Stimulated activated CD4-positive, alpha-beta T cell treated with anti-CD3 and anti-CD28 coated beads, Interleukin-2, amount 100 ng/mL, for 24 hours (primary cell): ENCODE results near the gene POGLUT2.
"Not testable (repeated sequence)": the region's sequence is repeated elsewhere in the genome, so short reads cannot be mapped to it uniquely, and the experiment has no call there.

Experiments used
- DNase-seq, 2 donors: peaks; one replicate each; pipeline ENCODE4 v3.0.0-alpha.2; 2020

POGLUT2 gene

DNA sequence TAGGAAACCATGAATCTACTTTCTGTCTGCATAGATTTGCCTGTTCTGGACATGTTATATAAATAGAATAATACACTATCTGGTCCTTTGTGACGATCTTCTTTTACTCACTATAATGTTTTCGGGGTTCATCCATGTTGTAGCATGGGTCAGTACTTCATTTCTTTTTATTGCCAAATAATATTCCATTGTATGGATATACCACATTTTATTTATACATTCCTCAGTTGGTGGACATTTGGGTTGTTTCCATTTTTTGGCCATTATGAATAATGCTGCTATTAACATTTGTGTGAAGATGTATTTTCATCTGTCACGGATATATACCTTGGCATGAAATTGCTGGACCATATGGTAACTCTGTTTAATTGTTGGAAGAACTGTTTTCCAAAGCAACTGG, 6.9 kb upstream of the POGLUT2 start:
- no peak for DNase-seq

DNA sequence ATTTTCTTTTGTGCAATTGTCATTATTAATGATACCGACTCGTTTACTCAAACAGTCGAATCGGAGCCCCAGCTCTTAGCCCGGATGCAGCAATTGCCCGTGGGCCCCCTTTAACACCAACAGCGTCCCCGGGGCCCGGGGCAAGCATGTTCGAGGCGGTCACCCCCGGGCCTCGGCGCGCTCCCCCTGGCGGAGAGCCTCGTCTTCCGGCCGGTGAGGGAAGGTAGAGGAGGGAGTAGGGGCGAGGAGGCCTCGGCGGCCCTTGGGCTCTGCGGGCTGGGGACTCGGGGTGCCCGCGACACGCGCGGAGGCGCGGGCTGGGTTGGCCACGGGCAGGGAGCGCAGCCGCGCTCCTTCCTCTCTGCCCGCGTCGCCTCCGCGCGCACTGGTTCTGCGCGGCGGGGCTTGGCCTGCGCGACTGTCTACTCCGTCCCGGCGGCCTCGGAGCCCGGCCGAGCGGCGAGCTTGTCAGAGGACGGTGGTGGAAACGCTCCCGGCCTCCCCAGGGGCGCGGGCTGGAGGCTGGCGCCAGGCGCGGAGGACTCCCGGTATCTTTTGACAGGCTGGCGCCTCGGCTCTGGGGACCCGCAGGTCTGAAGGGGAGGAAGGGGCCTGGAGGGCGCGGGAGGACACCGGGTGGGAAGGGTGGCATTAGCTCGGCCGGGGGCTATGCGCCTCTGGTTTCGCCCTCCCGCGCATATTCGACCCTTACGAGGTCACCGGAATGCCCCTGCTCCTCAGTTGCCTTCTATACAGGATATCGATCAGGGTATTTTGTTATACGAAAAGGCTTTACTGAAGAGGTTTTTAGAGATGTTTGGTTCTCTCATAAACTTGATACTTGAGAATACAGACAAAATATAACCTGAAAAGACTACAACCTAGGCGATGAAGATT, 1.6 kb upstream of the POGLUT2 start:
- peak; percentile 87 to 88 for DNase-seq

DNA sequence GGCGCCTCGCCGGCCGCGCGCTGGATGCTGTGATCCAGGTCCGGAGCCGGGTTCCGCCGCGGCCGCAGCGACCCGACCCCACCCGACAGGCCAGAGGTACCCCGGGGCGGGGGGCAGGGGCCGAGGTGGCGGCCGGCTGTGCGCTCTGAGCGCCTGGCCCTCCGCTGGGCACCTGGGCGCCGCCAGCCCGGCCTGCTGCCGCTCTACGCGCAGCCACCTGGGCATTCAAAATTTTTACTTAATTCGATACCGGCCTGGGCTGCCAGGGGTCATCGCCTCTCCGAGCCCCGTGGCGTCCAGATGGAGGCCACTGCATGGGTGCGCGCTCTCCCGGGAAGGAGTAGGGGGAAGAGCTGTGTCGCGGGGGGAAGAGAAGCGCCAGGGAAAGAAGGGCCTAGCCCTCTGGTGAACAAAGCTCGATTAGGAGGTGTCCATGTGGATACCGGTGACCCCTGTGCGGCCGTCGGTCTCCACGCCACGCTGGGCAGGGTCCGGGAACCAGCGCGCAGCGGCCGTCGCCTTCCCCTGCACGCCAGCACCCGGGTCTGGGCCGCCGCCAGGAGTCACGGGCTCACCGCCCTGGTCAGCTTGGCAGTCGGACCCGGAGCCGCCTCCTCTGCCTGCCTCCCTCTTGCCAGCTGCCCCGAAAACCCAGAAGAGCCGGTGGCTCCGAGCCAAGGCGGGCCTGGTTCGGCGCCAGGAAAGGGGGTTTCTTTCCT, 809 bp upstream of the POGLUT2 start:
- DNase-seq: peak in 1 of 2 donors; percentile 19

DNA sequence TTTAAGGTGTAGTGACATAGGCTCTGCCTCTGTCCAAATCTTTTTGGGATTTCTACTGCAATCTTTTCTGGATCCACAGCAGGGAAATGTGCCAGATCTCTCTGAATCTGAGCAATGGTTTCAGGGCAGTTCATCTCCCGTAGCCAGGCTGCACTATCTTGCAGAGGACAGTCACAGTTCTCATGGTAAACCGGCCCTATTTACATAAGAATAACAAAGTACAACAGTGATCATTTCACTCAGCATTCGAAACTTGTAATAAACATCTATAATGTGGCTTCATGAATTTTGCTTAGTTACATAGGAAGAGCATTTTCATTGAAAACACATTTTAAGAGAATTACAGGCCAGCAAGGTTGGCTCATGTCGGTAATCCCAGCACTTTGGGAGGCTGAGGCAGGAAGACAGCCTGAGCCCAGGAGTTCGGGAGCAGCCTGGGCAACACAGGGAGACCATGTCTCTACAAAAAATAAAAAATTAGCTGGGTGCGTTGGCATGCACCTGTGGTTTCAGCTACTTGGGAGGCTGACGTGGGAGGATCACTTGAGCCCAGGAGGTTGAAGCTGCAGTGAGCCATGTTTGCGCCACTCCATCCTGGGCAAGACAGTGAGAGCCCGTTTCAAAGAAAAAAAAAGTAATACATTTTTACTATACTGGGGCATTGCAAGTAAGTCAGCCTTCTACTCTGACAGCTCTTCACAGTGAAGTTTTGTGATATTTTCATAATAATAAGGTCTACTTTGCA, 5.0 kb downstream of the POGLUT2 start:
- no peak for DNase-seq

DNA sequence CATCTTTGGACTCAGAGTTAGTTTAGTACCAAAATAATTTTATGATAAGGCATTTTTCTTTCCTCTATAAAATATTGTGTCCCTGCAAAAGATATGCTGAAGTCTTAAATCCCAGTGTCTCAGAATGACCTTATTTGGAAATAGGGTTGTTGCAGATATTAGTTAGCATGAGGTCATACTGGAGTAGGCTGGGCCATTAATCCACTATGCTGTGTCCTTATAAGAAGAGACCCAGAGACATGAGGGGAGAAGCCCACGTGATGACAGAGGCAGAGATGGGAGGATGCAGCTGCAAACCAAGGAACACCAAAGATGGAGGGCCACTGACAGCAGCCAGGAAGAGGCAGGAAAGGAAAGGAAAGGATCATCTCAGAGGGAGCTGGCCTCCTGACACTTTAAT, 6.4 kb downstream of the POGLUT2 start:
- DNase-seq: no peak

DNA sequence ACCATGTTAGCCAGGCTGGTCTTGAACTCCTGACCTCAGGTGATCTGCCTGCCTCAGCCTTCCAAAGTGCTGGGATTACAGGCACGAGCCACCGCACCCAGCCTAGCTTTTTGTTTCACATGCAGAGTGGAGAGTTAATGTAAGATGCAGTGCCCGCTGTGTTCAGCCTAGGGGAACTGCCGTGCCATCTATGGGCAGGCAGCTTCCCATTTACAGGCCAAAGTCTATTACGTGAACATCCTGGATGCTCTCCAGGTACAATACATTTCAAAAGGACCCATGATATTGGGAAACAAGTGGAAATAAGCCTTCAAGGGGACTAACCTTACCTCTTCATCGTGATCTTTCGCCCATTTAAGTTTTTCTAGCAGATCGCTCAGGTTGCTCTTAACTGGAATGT, 10.1 kb downstream of the POGLUT2 start:
- DNase-seq: no peak

DNA sequence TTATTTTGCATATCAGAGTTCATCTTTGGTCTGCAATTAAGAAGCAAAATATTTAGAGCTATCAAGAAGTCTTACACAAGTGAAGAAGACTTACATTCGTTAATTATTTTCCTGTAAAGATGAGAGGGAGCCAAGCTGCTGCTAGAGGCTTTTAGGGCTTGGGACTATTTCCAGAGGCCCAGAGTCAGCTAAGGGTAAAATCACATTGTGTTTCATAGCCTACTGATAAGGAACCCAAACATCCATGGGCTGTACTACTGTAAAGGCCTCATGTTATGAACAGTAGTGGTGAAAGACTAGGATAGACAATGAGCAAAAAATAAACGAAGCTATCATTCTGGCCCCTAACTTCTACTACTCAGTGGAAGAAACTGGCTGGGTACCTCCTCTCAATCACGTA, 14.3 kb downstream of the POGLUT2 start:
- no peak for DNase-seq

DNA sequence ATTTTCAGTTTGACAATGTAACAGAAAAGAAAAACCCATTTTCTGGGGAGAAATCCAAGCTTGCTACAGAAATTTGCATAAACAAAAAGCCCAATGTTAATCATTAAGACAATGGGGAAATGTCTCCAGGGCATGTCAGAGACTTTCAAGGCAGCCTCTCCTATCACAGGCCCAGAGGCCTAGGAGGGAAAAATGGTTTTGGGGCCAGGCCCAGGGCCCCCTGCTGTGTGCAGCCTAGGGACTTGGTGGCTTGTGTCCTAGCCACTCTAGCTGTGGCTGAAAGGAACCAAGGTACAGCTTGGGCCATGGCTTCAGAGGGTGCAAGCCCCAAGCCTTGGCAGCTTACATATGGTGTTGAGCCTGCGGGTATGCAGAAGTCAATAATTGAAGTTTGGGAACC, 17.2 kb downstream of the POGLUT2 start:
- DNase-seq: no peak

DNA sequence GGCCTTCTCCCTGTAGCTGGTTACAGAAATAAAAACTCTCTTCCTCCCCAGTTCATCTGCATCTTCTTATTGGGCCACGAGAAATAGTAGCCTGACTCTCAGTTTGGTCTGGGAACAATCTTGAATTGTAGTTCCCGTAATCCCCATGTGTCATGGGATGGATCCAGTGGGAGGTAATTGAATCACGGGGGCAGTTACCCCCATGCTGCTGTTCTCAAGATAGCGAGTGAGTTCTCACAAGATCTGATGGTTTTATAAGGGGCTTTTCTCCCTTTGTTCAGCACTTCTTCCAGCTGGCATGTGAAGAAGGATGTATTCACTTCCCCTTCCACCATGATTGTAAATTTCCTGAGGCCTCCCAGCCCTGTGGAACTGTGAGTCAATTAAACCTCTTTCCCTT, 18.1 kb downstream of the POGLUT2 start:
- not testable (repeated sequence) for DNase-seq

DNA sequence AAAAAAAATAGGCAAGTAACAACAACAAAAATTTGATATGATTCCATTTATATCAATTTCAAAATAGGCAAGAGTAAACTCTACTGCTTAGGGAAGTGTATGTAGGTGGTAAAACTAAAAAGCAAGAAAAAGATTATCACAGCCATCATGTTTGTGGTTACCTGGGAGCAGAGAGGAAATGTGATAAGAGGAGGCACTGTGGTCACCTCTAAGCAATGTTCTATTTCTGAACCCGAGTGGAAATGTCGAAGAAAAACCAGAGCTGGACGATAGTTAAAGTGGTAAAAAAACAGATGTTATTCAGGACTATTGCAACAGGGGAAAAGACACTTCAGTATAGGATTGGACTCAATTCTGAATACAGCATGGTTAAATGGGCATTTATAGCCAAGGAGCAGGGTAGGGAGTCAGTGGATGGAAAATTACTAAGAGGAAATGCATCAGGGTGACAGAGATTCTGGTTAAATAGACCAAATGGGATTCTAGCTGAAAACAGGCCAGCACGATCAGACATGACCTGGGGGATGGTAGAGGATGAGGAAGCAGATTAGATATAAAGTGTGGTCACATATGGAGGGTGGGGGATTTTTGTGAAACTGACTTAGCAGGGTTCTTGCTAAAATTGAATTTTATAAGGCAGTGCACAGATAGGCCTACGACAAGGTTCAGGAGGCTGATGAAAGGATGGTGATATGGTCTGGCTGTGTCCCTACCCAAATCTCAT, 19.2 kb downstream of the POGLUT2 start:
- DNase-seq: peak; percentile 22 to 27

DNA sequence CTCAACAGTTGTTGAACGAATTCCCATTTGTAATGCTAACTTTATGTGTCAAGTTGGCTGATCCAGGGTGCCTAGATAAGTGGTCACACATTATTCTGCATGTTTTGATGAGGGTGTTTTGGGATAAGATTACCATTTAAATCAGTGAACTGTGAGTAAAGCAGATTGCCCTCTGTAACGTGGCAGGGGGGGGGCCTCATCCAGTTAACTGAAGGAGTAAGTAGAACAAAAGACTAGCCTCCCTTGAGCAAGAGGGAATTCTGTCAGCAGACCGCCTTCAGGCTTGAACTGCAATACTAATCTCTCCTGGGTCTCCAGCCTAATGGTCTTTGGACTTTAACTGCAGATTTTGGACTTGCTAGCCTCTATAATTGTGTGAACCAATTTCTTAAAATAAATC, 21.0 kb downstream of the POGLUT2 start:
- DNase-seq: no peak

DNA sequence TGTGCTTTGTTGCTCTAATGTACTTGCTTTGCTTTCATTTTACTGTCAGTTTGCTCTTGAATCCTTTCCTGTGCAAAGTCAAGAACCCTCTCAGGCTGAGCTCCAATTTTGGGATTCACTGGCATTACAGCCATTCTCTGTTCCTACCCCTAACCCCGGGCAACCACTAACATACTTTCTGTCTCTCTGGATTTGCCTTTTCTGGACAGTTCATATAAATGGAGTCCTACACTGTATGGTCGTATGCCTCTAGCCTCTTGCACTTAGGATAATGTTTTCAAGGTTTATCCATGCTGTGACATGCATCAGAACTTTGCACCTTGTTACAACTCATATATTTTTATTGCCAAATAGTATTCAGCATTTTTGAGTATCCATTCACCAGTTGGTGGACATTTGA, 22.5 kb downstream of the POGLUT2 start:
- DNase-seq: no peak

DNA sequence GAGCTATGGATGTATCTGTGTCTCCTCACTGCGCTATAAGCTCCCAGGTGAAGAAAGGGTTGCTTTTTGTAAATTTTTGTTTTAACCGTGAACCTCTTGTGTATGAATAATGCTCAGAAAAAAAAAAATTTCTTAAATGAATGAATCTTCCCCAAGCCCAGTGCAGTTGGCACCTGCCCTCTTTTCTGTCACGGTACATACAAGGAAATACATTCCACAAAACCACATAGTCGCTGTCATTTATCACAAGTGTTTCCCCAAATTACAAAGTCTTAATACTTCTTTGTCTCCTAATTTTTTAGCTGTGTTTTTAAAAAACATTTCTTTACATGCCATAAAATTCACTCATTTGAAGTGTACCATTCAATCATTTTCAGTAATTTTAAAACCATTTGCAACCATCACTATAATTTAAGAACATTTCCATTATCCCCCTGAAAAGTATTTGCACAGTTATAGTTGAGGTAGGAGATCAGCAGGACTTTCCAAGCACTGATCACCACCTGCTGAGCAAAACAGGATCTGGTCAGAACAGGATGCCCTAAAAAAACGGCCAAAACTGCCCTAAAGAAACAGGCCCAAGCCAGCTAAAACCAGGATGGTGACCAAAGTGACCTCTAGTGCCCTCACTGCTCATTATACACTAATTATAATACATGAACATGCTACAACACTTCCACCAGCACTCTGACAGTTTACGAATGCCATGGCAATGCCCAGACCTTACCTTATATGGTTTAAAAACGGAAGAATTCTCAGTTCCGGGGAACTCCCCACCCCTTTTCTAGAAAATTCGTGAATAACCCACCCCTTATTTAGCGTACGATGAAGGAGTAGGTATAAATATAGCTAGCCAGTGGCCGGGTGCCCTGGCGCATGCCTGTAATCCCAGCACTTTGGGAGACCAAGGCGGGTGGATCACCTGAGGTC, 23.9 kb downstream of the POGLUT2 start:
- DNase-seq: no peak

DNA sequence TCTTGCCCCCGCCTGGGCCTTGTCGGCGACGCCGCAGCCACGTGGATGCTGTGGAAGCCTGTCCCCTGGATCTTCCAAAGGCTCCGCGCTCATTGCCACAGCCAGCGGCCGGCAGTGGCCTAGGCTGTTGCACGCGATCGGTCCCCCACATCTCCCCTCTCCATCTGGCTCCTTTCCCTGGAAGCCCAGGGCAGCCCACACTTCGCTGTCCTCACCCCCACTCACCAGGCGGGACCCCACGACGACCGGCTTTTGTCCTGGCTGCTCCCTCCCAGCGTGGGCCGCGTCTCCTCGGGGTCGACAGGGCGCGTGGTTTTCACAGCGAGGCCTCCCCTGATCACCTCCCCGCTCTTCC, 24.6 kb downstream of the POGLUT2 start:
- no peak for DNase-seq

DNA sequence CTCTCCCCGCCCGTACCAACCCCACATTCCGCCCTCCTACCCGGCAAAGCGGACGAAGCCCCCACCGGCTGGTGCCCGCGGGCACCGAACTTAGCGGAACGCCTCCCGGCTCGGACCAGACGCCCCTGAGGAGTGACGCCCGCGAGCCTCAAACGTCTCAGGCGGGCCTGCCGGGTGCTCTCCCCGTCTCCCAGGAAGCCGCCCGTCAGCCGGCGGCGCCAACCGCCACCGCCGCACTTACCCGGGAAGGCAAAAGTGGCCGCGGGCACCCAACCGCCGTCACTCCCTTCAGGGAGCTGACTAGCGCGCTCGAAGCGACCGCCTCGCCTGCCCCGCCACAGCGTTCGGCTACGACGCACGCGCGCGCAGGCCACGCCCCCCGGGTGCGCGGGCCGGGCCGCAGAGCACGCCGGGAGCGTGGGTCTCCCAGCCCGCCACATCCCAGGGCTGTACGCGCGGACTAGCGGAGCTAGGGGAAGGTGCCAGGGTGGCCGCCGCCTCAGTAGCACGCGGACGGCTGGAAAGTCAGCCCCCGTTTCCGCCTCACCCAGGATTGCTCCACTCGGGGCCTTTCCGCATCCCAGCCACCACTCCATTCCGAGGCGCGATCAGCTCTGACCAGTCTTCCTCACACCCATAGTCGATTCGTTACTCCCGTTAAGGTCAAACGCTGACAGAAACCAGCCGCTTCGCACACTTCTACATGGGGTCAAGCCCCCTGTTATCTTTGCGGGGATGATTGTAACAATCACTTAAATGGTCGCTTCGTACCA, 25.1 kb downstream of the POGLUT2 start, which contains the start of gene TEX30:
Gene TEX30, minus strand, starts transcription at position 346 of the 773 bp plus-strand sequence. CDS start 3,760 bp downstream, outside the sequence.
- peak; percentile 87 for DNase-seq

DNA sequence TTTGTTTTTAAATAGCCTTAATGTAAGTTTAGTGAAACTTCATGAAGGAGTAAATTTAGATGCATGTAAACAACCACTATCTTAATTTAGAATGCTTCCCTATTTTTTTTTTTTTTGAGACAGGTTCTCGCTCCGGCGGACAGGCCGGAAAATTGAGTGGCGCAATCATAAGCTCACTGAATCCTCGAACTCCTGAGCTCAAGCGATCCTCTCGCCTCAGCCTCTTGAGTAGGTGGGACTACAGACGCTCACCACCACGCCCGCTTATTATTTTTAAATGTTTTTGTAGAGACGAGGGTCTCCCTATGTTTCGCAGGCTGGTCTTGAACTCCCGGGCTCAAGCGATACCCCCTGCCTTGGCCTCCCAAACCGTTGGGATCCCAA, 26.7 kb downstream of the POGLUT2 start:
- no peak for DNase-seq

DNA sequence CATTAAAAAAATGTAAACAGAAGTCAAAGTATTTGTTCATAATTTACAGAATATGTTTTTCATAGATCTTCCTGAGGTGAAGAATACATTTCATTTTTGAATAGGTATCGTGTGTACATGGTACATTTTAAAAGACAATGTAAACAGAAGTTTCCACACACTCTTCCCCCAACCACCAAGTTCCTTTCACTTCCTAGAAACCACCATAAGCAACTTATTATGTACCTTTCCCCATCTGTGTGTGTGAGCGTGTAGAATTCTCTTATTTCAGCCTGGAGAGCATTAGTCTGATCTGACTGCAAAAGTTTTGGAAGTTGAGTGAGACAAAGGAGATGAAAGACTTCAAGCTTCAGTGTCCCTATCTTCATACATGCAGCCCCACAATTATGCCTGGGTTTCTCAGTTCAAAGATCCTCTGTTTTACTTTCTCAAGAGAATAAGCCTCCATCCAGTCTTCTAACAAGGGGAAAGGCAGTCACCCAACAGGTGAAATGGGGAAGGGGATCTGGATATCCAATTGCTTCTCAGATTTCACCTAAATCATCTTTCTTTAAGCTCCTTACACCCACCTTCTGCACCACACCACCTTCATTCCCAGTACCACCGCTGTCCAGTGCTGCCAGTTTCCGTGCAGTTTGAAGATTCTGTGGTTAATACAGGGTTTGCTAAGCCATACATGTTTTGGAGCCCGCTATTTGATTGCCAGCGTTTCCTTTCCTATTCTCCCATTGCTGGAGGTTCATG, 27.3 kb downstream of the POGLUT2 start:
- DNase-seq: no peak

DNA sequence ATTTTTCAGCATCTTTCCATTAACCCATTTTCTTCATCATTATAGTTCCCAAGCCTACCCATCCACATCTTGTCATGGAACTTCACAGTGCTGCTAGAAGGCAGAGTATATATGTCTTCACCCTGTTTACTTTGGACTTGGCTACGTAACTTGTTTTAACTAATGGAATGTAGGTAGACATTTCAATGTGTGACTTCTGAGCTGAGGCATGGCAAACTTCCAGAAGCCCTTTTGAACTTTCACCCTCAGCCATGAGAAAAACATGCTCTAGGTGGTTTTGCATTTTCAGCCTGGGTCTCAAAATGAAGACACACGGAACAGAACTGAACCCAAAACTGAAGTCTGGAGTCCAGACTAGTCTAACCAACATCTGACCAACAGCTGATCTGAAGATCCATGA, 28.3 kb downstream of the POGLUT2 start:
- no peak for DNase-seq

DNA sequence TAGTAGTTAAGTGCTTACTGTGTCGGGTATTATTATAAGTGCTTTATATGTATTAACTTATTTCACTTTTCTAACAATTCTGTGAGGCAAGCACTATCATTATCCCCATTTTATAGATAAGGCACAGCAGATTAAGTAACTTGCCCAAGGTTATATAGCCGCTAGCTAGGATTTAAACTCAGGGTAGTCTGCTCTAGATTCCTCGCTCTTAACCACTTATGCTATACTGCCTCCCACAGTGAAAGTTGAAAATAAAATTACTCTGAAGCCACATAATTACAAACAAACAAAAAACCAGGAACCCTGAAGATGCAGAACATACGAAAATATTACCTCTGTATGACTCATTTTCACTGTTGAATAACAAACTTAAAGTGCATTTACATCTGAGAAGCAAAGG, 29.1 kb downstream of the POGLUT2 start:
- no peak for DNase-seq

DNA sequence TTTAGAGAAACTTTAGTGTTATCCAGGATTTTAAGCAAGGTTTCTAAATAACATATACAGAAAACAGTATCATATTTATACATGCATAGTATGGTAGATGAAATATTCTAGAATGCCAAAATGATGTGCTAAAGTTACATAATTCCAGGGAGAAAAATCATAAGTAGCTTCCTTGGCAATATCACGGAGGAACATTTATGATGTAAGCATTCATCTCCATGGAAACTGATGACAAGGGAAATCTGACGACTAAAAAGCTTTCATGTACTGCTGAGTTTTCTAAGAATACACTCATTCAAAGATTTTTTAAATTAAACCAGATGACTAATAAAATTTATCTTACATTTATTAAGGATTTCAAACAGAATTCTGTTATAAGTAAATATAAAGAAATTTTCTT, 29.9 kb downstream of the POGLUT2 start:
- DNase-seq: no peak
